Measurements from ENCODE around the gene LARP1. TPM values are rescaled to one million over a fixed set of nuclear protein-coding genes. Genes with fewer than 3 reads are reported as not detected.
A peak's percentile ranks its signal among the peaks of the same experiment; 100 is the strongest.

The LARP1 gene
- total RNA-seq, 1 donor from 2014 or later, result 249 TPM

GRCh38 chr5:154802050-154802449, 46.9 kb downstream of the LARP1 start:
- Mint-ChIP-seq H3K27ac (no peak overlapping the region), H3K4me1 (no peaks in the 10 kb centered on the region), H3K4me3 (no peak overlapping the region), H3K36me3 (peaks cover 51% of the 10 kb centered on the region), H3K9me3 (no peaks in the 10 kb centered on the region), H3K27me3 (ENCODE audit: low read depth) (no peaks in the 10 kb centered on the region)
- no peak for TF ChIP-seq CTCF (IDR thresholded peaks at IDR 0.05; ENCODE audit: unreplicated experiment)
- DNase-seq (ENCODE audit: low spot score in 2 of 2, unreplicated experiment in 2 of 2), result no peak

GRCh38 chr5:154806176-154806575, 51.0 kb downstream of the LARP1 start:
- Mint-ChIP-seq H3K4me3 (no peak overlapping the region), H3K27me3 (ENCODE audit: low read depth) (no peaks in the 10 kb centered on the region), H3K27ac (no peak overlapping the region), H3K9me3 (no peaks in the 10 kb centered on the region), H3K4me1 (no peaks in the 10 kb centered on the region), H3K36me3 (peaks cover 43% of the 10 kb centered on the region)
- DNase-seq (ENCODE audit: low spot score in 2 of 2, unreplicated experiment in 2 of 2), result no peak
- TF ChIP-seq CTCF (IDR thresholded peaks at IDR 0.05; ENCODE audit: unreplicated experiment), result no peak

- H3K4me1 Mint-ChIP-seq, result no peaks in the 10 kb centered on the region
- no peaks in the 10 kb centered on the region for H3K27me3 Mint-ChIP-seq (ENCODE audit: low read depth)
- no peak for DNase-seq (ENCODE audit: low spot score in 2 of 2, unreplicated experiment in 2 of 2)
- H3K9me3 Mint-ChIP-seq, result no peaks in the 10 kb centered on the region
- TF ChIP-seq CTCF (IDR thresholded peaks at IDR 0.05; ENCODE audit: unreplicated experiment), result no peak
- H3K4me3 Mint-ChIP-seq, result no peak overlapping the region
- no peak overlapping the region for H3K27ac Mint-ChIP-seq
- H3K36me3 Mint-ChIP-seq, result peaks cover 37% of the 10 kb centered on the region
Observed at GRCh38 chr5:154811239-154811638, 56.1 kb downstream of the LARP1 start.

- peaks cover 42% of the 10 kb centered on the region for H3K36me3 Mint-ChIP-seq
- DNase-seq (ENCODE audit: low spot score in 2 of 2, unreplicated experiment in 2 of 2), result peak in 1 of 2 experiments; percentile 54
Observed at GRCh38 chr5:154811653-154812465, 56.7 kb downstream of the LARP1 start.

GRCh38 chr5:154813158-154813557, 58.0 kb downstream of the LARP1 start:
- no peak overlapping the region for H3K27ac Mint-ChIP-seq
- no peak for TF ChIP-seq CTCF (IDR thresholded peaks at IDR 0.05; ENCODE audit: unreplicated experiment)

More at GRCh38 chr5:154811653-154812465, 56.7 kb downstream of the LARP1 start:
- no peaks in the 10 kb centered on the region for H3K9me3 Mint-ChIP-seq
- H3K4me3 Mint-ChIP-seq, result no peak overlapping the region
- no peaks in the 10 kb centered on the region for H3K27me3 Mint-ChIP-seq (ENCODE audit: low read depth)
- TF ChIP-seq CTCF (IDR thresholded peaks at IDR 0.05; ENCODE audit: unreplicated experiment), result peak; percentile 74
- peaks cover under 1% of the 10 kb centered on the region for H3K4me1 Mint-ChIP-seq
- peak overlapping the region; percentile 75 for H3K27ac Mint-ChIP-seq

More at GRCh38 chr5:154813158-154813557, 58.0 kb downstream of the LARP1 start:
- DNase-seq (ENCODE audit: low spot score in 2 of 2, unreplicated experiment in 2 of 2), result no peak
- no peak overlapping the region for H3K4me3 Mint-ChIP-seq
- no peaks in the 10 kb centered on the region for H3K27me3 Mint-ChIP-seq (ENCODE audit: low read depth)
- peaks cover 41% of the 10 kb centered on the region for H3K36me3 Mint-ChIP-seq
- peaks cover 4% of the 10 kb centered on the region for H3K4me1 Mint-ChIP-seq
- H3K9me3 Mint-ChIP-seq, result no peaks in the 10 kb centered on the region

Data from mesothelial cell of epicardium (in vitro differentiated cells).